GM21529 (cell line): Measurements from ENCODE around the gene ADAMTSL4.
"Not testable (repeated sequence)": the region's sequence is repeated elsewhere in the genome, so short reads cannot be mapped to it uniquely, and the experiment has no call there.

ENCODE experiments used
- ATAC-seq: cut with Tn5 transposase; IDR thresholded peaks from one replicate; pipeline ENCODE4 v1.9.1; 2021; ENCODE audit not compliant: unreplicated experiment

The ADAMTSL4 gene

GRCh38 chr1:150566589-150567340 lies 17.6 kb downstream of the ADAMTSL4 start:
- ATAC-seq = no peak

DNA sequence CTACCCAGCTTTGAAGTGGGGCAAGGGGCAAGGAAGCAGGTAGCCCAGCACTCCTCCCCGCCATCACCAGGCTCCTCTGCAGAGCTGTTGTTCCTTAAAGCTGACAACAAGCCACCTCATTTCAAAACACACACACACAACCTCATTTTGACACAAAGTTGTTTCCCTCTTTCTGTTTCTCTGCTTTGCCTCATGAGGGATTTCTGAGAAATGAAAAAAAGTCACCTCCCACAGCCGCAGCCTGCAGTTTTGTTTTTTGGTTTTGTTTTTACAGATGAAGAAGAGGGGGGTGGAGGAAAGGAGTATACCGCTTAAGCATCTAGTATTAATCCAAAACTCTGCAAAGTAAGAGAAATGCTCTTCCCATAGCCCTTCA lies 18.1 kb downstream of the ADAMTSL4 start:
- ATAC-seq = peak; percentile 29

DNA sequence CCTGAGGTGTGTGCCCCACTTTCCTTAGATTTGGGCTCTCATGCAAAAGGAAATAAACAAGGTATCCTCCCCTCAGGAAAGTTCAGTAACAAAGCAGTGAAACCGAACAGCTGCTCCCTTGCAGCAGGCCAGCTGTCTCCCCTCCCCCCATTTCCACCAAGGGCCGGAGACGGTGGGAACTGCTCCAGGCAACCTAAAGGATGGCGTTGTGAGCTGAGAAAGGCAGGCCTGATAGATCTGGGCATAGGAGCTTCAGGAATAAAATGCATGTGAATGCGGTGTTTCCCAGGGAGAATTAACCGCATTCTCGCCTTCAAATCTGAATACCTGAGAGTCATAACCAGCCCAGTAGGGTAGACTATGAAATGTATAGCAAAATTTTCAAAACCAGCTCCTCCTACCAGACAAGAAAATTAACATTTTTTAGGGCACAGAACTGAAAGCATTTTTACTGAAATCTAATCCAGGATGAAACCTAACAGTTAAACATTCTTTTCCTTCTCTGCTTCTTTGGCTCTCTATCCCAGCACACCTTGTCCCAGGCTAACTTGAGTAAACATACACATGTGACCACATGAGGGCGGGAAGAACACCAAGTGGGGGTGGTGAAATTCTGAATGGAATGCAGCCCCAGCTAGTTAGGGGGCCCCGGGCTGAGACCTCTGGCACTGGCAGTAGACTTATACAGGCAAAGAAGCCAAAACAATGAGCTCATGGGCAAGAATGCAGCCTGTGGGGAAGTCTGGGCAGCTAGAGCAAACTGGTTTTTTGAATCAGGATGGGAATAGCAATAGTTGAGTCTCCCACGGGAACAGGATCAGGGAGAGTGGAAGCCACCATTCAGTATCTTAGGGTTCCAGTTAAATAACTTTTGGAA lies 18.7 kb downstream of the ADAMTSL4 start:
- peak; percentile 12 for ATAC-seq

DNA sequence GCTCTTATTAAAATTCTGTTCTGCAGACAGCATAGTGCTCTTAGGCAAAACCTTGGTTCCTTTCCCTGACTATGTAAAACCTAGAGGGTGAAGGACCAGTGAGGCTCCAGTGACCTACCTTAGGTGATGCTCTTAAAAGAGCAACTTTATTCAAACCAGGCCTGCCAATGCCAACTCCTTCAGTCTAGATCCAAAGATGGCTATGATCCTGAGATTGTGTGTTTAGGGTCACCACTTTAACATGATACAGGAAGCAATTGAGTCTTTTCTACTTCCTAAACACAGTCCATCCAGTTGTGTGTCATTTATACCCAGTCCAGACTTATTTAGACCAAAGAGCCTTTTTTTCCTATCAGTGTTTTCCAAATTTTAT lies 19.4 kb downstream of the ADAMTSL4 start:
- ATAC-seq = no peak

- ATAC-seq = no peak
Observed at GRCh38 chr1:150572918-150573647, 23.9 kb downstream of the ADAMTSL4 start.

GRCh38 chr1:150573648-150574071 lies 24.5 kb downstream of the ADAMTSL4 start:
- ATAC-seq = not testable (repeated sequence)

GRCh38 chr1:150574260-150575071 lies 25.3 kb downstream of the ADAMTSL4 start:
- ATAC-seq = no peak

DNA sequence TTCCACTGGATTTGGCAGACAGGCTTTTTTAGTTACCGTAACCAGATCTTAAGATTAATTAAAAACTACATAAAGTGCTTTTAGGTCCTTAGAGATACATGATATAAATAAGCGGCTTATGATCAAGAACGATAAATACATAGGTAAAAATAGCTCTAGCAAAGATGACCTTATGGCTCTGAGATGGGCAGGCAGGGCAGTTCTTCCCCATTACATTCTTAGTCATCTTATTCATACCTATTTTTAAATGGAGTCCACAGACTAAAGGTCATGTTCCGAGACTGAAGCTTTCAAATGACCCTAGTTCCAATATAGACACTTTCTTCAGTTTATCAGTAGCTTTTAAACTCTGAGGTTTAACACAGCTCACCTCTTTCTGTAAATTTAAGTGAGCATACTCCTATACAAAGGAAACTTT lies 25.9 kb downstream of the ADAMTSL4 start:
- ATAC-seq = no peak

DNA sequence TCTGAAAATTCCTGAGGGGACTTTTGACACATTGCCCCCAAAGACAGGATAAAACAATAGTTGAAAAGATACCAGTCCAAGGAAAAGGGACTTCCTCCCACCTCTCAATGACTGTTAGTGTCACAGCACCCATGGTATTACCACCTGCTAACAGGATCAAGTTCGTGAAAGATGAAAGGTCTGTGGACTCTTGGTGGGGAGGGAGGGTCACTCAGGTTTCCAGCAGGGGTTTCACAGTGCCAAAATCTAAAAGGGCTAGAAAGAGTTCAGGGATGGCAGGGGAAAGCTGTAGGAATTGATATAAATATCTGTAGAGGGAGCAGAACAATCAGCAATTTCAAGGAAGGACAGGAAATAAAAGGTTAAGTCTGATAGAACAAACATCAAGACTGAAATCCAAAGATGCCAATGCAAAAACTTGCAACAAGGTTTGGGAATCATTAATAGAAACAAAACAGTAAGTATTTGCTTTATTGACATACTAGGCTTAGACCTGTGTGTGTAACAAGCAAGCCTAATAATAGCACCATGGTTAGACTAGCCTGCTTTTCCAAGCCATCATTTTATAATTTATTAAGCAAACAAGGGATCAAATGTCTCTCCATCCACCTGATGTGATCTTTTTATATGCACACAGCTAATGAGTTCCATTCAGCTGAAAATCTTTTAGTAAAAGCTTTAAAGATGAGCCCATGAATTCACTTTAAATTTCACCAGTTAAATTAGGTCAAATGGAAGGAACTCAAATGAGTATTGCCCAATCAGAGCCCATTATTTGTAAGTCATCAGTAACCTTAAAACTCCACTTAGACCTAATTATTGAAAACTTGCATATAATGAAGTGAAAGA lies 26.5 kb downstream of the ADAMTSL4 start:
- no peak for ATAC-seq

GRCh38 chr1:150576367-150576711 lies 27.1 kb downstream of the ADAMTSL4 start:
- no peak for ATAC-seq

DNA sequence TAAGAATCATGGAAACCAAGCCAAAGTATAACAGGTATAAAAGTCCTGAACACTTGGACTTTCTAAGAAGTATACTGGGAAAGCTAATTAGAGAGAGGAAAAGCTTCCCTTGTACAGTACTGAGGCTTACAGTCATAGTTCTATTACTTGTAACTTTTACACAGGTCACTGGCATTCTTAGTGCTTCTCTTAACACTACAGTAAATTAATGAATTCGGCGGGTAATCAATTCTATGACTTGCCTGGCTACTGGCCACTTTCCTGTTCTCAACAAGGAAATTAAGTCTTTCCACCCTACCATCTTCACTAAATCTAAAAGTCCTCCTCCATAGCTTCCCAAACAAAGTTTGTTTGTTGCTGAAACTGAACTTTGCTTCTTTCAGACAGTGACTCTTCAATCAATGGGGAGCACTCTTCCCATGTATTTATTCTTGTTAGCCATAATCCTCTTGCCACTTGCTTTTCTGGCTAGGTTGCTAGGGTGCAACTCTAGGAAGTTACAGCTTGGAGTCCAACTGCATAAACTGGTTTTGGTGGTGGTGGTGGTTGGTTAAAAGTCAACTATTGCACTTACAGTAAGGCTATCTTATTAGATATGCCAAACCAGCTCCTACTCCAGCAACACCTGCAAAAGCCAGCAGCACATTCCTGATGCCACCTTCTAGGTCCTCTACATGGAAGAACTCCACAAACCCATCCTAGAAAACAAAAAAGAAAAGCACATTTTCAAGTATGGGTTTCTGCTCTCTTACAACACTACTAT lies 27.8 kb downstream of the ADAMTSL4 start:
- ATAC-seq = no peak

- no peak for ATAC-seq
Observed at GRCh38 chr1:150577557-150578271, 28.5 kb downstream of the ADAMTSL4 start.

- no peak for ATAC-seq
Observed at GRCh38 chr1:150578272-150579109, 29.3 kb downstream of the ADAMTSL4 start.

DNA sequence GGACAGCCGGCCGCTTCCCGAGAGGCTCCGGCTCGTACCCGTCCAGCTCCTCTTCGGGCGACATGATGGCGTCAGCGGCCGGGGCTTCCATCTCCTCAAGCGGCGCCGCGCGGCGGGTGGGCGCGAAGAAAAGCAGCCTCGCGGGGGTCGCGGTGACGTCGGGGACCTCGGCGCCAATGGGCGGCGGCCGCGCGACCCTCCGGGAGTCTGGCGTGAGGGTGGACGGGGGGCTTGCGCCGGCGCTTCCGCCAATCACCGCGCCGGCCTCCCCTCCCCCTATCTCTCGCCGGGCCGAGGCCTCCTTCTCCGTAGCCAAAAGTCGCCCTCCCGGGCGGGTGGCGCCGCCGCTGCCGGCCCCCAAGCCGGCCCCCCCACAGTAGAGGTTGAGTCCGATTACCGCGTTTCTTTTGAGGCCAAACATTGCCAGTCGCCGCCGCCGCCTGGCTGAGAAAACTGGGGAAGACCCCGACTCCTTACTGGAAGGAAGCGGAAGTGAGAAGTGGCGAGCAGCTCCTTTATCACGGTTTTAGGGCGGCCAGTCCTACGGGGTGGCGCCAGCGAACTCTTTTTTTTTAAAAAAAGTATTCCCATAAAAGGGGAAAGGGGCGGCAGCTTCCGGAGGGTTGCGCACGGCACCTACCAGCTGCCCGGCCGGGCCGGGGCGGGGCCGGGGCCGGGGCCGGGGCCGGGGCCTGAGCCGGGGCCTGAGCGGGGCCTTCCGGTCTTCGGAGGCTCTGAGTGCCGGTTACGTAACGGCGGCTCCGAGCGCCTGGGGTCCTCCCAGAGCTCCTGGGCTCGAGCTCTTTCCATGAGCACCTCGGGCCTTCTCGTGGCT lies 30.1 kb downstream of the ADAMTSL4 start, which contains the start of gene MCL1:
TSS of gene MCL1 (minus strand) at position 501 of the 835 bp plus-strand sequence. CDS start at position 421, 80 bp downstream.
- peak; percentile 85 for ATAC-seq

- ATAC-seq = peak; percentile 3
Observed at GRCh38 chr1:150579945-150580642, 30.9 kb downstream of the ADAMTSL4 start.

- ATAC-seq = not testable (repeated sequence)
Observed at GRCh38 chr1:150580966-150581365, 31.8 kb downstream of the ADAMTSL4 start.
